ENCODE results near the gene NDEL1.

GRCh38 chr17:8405499-8406016, 30.1 kb upstream of the NDEL1 start:
- TF ChIP-seq CTCF (IDR thresholded peaks at IDR 0.05; ENCODE audit: borderline replicate concordance, extremely low read depth, low read length, poor library complexity, severe bottlenecking) (no peak), EZH2 (IDR thresholded peaks at IDR 0.05; ENCODE audit: borderline replicate concordance, low read depth, low read length, severe bottlenecking) (no peak)

Data from DND-41 (cell line).